Measurements from ENCODE around the gene GLI3.

The GLI3 gene

DNA sequence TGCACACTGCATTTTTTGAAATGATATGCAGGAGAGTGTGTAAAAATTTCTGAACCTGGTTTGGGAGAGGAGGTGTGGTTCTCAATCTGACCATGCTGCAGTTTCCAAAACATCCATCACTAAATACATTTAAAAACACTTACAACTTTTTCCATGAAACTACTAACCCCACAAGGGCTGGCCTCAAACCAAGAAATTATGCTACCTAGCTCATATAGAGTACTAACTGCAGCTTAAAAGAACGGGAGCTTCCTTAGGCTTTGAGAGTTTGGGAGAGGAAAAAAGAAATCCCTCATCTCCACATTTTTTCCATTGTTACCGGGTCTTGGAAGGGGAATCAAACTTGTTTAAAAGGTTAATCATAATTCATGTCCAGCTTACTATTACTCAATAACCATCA is 214.2 kb downstream of the GLI3 start:
- no peak for DNase-seq

DNA sequence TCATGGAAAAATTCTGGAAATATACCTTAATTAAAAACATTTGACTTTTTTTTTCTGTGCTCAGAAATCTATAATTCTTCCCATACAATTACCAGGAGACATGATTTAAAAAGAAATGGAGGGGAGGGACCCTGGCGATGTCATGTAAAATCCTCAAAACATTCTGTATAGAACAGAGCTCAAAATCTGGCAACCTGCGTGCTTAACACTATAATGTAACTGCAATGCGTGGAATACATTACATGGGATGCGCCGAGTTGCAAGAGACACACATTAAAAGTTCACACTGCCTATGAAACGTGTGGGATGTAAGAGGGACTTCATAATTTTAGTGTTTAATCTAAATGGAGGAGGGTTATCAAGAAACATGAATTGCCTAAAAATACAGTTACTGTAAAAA is 215.0 kb downstream of the GLI3 start:
- no peak for DNase-seq

DNA sequence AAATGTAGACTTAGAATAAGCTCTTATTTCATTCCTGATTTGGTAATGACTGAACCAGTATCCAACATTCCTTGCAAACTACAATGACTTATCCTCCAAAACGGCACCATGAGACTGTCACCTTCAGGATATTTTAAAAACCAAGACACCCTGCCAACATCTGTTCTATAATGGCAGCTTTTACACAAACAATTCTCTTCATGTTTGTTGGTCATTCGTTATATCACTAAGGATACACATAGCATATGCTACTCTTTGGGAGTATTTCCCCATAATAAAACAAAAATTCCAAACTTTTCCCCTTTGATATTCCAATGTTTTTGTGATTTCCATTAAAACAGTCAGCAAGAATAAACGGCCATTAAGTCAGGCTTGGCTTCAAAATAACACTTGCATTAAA is 215.4 kb downstream of the GLI3 start:
- no peak for DNase-seq

DNA sequence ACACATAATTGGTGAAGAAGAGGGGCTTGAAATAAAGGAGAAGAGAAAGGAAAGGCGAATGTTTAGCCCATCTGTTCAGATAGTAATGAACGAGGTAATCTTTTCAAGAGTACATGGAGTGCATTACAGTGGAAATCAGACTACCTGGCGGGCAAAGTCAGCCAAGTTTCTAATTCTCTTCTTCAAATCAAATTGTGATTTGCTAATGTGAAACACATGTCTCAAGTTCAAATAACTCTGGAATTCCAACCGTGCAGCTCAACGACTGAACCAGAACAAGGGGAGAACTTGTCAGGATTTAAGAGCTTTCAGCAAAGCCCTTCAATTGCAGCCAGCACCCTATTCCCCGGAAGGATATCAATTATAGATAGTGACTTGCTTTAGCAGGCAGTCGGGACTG is 216.9 kb downstream of the GLI3 start:
- DNase-seq = no peak

DNA sequence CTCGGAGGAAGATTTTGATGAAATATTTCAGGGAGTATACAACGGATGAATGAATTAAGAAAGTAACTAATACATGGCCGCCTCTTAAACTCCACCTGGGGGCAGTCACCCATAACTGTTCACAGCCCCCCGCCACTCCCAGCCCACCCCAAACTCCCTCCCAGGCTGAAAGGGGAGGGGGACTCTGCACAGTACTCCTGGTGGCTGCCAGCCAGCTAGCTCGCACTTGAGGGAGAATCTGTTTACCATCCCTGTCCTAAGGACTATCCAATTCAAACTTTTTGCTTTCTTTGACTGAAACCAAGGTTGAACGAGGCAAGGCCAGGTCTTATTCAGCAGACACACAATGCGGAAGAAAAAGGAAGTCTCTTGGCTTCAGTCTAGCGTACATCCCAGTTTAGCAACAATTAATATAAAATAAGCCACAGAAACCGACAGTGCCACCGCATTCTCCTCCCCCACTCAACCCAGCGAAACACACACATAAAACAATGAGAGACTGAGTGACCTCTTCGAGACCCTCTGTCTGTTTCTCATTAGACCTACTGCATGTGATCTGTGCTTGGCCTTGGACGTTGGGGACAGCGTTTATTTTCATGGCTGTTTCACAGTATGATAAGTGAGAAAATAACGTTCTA is 219.5 kb downstream of the GLI3 start:
- DNase-seq = no peak

DNA sequence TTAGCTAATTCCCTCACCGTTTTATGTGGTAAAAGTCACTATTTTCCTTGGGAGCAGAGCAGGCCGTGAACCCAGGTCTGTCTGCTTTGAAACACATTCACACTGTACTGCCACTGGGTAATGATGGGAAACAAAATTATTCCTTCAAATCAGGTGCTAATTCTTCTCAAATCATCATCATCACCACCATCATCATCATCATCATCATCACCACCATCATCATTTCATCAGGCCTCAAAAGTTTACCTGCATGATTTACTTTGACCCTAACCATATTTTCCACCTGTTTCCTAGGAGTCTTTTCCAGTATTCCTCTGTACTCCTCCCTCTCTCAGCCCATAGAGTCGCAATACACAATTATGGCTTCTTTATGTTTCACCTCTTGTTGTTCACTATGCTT is 220.5 kb downstream of the GLI3 start:
- no peak for DNase-seq

DNA sequence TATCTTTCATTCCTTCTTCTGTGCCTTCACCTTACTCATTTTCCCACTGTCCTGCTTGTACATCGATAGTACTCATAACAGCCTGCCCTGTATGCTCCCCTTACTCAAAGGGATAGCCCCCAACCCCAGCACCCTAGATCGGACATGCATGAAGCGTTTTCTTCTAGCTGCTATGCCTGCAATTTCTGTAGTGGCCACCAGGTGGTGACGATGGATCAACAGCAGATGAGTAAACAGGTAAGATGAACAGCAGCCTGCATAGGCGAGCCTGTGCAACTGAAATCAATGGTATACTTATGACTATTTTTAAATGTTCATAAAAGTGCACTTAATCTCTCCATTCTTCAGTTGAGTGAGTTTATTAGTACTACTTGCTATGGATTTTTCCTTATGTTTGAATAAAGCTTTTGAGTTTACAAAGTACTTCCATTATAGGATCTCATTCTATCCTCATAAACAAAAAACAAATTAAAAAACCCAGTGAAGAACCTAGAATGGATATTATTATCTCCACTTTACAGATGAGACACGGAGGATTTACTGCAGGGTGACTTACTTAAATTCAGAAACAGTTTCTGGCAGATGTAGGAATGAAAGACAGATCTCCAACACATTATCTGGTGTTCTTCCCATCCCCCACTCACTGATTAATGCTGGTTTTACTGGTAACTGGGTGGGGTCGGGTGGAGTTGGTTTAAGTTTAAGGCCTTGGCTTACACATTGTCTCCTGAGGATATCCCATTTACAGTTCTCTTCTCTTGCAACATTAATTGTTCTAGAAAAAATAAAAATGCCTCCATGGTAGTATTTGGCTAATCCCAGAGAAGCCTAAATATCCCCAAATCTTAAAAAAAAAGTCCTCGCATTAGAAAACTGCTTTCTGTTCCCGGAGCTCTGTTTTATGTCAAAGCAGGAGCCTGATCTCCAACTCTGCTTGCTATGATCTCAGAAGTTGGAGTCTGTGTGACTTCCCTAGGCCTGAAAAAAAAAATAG is 222.1 kb downstream of the GLI3 start:
- DNase-seq = no peak

DNA sequence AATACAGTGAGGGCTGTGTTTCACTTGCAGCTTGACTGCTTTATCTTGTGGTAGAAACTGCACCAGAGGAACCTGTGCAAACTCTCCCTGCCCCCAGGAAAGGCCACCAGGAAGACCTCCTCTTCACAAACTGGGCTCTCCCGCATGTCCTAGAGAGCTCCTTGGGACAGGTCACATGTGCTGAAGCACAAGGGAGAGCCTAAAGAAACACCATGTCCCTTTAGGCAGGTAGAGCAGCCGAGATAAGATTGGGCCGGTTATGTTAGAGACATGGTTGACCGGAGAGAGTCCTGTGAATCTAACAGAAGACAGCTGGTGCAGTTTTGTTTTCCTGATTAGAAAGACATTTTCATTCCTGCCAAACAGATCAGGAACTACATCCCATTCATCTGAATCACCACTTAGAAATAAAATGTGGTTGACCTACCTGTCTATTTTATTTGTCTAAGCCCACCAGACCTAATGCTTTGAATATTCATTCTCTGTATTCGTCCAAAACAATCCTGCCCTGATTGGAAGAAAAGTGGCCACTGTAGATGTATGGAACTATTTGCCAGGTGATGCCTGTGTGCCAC is 224.1 kb downstream of the GLI3 start:
- no peak for DNase-seq

DNA sequence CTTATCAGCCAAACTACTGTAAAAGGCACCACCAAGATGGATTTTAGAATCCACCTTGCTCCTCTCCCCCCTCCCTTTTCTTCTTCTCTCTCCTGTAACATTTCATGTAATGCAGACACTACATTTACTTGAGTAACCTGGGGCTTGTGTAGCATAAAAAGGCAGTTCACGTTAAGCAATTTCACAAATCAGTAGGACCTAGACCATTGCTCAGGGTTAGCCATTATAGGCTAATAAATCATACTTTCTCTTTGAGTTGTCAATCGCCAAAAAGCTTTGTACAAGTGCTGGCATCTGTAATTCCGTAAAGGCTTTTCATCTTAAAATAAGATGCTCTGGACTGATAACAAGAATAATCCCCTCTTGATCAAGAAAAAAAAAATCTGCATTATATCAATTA is 224.7 kb downstream of the GLI3 start:
- no peak for DNase-seq

DNA sequence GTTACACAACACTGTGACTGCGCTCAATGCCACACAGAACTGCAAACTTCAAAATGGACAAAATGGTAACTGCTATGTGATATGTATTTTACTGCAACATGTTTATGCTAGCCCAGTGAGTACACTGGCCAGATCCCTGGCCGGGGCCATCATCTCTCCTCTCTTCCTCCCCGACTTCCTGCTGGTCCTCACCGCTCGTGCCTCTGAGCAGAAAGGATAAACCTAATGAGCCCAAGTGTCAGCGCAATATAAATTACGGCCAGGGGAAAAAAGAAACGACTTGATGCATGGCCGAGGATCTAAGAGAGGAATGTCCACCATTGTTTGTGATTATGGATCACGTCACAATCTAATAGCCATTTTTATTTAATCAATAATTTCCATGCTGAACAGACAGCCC is 225.2 kb downstream of the GLI3 start:
- DNase-seq = no peak

DNA sequence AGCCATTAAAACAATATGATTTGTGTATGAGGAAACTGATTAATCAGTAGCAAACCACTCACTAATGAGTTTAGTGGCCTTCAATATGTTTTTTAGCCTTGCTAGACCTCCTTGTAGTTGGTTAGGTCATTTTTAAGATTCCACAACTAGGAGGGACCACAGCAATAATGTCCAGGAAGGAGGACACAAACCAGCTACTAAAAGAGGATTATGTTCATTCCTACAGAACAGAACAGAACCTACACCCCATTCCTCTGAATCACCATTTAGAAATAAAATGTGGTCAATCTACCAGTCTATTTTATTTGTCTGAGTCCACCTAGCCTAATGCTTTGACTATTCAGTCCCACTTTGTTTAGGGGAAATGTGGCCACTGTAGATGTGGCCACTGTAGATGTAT is 226.3 kb downstream of the GLI3 start:
- no peak for DNase-seq

DNA sequence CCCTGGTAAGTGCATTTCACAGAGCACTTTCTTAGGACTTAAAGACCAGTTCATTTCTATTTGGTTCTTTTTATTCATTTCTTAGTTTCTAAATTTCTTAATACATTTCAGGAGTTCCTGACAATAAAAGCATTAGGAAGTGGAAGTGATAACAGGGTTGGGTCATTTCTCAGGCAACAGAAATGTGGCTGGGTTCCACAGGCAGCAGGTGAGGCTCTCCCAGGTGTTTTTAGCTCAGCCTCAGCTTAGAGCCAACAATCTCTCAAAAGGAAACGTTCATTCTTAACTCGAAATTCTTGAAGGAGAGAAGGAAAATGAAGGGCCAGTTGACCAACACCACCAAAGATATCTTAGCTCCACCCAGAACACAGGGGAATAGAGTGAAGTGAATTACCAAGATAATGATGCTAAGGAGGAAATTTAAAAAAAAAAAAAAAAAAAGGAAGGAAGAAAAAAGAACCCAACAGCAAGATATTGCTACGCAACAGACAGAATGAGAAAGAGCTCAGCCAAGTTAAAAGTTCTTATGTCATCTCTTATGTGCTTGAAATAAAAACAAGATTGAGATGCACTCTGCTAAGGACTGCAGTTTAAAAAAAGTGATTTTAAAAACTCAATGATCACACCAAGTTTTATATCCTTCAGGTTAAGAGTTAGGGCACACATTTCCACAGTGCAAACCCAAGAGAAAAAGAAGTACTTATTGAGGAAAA is 230.1 kb downstream of the GLI3 start:
- DNase-seq = no peak

DNA sequence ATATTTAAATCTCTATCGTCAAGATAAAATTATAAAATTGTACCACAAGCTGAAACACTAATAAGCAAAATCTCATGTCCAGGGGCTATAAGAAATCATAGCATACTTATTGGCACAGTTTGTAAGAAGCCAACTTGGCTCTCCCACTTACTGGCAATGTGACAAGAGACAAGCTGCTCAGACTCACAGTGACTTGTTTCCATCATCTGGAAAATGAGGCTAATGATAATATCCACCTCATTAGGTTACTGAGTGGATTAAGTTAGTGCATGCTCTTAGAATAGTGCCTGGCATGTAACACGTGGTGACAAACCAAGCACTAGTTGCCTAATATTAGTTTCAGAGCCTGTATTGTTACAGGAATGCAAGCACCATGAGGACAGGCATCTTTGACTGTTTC is 234.4 kb downstream of the GLI3 start:
- no peak for DNase-seq

DNA sequence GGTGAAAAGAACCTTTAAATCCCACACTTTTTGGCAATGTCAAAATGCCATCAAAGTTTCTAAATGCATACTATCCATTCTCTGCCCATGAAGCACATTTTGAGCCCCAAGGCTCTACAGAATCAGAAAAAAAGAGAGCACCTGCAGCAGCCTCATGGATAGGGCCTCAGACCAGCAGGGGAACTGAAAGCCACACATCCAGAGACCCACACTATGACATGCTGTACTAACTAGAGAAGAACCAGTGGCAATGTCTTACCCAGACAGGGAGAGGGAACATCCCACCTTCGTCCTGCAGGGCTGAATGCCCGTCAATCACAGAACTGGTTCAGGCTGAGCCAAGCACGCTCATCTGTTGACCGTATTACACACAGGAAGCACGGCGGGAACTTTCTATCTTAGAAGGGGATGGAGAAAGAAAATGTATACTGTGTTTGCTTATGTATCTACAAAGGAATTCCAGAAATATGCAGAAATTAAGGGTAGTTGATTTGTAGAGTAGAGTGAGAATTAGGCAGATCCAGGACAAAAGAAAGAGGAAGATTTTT is 237.2 kb downstream of the GLI3 start:
- no peak for DNase-seq

DNA sequence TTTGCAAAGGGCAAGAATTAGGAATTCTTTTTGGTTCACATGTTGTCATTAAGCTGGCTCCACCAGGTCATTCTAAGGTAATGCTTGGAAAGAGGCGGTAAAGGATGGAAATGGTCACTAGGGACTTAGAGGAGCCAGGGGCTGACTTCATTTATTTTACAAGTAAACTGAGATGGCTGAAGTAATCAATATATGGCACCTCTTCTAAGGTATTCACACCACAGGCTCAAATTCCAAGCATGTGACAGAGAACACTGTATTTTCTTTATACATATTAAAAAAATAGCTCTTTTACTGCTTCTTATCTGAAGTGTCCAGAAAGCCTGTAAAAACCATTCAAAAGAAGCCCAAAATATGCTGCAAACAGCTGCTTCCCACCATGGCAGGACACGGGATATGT is 239.0 kb downstream of the GLI3 start:
- no peak for DNase-seq

DNA sequence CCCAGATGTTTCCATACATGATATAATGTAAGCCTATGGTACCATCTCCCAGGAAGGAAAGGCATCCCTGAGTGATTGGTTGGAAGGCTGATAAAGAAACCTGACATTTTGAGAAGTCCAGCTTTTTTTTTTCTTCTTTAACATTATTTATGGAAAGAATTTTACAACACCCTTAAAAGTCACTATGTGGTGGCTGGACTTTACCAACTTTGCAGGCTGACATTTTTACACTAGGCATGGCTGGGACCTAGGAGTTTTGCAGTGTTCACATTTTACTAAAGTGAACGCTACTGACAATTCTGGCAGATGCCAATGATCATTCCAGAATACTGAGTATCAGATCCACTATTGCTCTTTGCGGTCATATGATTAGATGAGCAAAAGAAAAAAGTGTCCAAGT is 239.9 kb downstream of the GLI3 start:
- DNase-seq = no peak

DNA sequence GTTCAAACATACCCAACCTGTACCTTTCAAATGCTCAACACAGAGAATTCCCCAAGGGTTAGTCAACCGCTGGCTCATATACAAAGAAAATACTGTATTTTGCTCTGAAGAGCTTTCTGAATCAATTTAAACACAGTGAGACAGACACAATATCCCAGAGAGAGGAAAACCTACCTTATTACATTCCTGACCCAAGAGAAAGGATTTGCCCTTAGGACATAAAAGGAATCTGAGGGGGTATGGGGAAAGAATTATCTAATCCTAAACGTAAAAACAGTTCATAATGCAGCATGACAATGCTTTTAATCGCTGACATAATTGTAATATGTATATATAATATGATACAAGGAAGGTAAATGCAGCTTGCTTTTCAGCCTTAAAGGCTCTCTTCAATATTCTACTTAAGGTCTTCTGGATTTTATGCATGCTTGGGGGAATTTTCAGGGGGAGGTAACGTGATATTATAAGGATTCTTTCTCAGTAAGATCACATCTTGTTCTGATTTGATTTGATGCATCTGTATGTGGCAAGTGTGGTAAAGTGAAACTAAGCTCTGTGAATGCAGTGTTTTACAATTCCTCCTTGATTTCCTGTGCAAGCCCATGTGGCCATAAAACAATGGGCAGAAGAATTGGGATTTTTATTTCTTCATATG is 240.5 kb downstream of the GLI3 start:
- no peak for DNase-seq

DNA sequence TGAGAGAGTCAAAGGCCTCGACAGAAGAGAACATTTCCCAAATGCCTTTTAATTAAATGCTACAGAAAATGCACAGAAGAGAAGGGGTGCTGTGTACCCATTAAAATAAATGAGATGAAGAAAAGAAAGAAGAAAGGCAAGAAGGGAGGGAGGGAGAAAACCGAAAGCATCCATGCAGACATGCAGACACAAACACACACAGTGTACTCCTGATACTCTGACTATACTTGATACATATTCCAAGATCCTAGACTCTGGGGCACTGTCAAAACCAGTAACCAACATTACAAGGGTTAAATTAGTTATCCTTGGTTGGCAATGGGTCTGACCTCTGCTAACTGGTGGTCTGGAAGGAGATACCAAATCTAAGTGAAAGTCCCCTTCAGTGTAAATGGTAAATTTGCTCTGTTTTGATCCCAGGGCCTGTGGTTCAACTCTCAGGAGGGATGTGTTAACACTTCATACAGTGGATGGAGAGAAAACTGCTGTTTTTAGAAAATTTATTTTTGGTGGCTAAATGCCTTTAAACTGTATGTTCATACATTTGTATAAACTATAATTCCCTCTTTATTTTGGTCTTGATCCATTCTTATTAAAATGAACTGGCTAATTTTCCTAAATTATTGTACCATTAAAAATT is 241.3 kb downstream of the GLI3 start:
- no peak for DNase-seq

DNA sequence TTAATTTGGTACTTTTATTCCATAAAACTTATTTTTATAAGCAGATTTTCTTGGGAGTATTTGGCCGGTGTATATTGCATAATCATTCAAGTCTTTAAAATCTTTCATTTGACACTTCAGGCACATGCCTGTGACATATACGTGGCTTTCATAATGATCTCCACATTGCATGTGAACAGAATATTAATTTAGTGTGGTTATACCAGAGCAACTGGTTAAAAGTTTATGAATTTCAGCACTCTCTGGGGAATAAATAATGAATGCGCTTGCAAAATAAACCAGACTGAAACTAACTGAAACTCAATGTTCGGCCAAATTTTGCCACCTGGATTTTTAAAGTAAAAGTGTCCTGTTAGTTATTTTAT is 242.3 kb downstream of the GLI3 start:
- no peak for DNase-seq

DNA sequence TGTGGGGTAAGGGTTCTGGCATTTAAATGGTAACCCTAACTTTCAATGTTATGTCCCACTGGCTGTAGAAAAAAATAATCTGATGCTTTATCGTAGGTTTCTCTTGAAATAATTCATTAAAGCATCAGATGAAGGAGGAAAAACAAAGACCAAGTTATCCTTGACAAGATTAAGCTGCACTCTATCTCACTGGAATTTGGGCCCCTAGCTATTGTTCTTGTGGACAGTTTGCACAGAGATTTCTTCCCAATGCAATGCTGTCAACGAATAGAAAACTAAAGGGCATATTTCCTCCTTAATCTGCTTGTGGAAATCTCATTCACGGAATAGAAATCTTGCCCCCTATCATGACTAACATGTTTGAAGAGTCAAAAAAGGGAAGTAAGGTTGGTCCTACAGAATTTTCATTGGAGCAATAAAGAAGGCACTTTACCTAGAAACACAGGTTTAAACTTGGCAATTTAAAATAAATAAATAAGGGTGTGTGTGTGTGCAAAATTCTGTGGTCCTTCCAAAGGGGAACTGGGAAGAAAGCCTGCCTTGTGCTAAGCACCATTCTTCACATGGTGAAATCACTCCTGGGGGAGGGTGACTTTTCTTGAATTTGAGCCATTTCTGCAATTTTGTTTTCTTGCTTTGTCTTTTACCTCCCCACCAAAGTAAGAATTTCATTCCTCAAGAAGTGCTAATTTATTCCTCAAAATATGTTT is 242.8 kb downstream of the GLI3 start:
- no peak for DNase-seq

All from NCI-H2171 treated with DMSO at 0.1 percent for 48 hours (cell line).